ENCODE data around the gene ZAP70. TPM values are rescaled to one million over a fixed set of nuclear protein-coding genes. Genes with fewer than 3 reads are reported as not detected.
A peak's percentile ranks its signal among the peaks of the same experiment; 100 is the strongest.

Gene ZAP70
- total RNA-seq, 6 experiments from 2014 or later: 0.74 to 2.1 (median 1.4) TPM

DNA sequence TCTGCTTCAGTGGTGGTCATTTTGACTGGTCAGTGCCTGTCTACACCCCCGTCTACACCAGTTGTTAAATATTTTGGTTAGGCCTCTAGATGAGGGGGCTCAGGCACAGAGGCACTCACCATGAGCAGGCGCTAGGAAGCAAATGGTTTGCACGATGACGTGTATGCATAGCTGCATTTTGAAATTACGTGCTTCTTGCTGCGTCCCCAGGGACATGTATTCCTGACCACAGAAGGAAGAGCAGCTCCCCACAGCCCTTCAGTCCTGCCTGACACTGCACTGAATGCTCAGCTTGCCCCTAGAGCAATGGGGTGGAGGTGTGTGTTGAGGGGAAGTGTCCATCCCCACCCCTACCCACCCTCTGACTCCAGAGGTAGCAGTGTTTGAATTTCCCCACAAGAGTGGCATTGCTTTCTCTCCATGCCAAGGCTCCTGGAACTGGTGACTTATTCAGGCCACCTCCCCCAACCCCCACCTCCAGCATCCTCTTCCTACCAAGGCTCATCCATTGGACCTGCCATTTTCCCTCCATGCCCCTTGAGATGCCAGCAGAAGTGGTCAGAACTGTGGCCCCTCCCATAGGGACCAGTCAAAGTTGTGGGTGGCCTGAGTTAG lies 11.4 kb upstream of the ZAP70 start:
- H3K36me3 ChIP-seq: no peaks in the 10 kb centered on the region
- intact Hi-C loops (cut with DNase I): no loop called here
- H3K27me3 ChIP-seq: no peaks in the 10 kb centered on the region
- TF ChIP-seq CTCF (IDR thresholded peaks at IDR 0.05): no peak
- no peak for TF ChIP-seq POLR2A (IDR thresholded peaks at IDR 0.05)
- H3K27ac ChIP-seq: no peak overlapping the region
- peak in 1 of 3 donors; percentile 7 for DNase-seq
- H3K9me3 ChIP-seq: no peaks in the 10 kb centered on the region
- ATAC-seq: no peak
- WGBS (ENCODE audit: insufficient coverage, low coverage, low lambda C conversion rate, missing lambda C conversion rate): 90% methylated on average over 5 of the region's 6 CpGs
- H3K4me1 ChIP-seq: peaks cover 0 to 2% (median 0%) of the 10 kb centered on the region in 4 donors
- no peak overlapping the region for H3K4me3 ChIP-seq

DNA sequence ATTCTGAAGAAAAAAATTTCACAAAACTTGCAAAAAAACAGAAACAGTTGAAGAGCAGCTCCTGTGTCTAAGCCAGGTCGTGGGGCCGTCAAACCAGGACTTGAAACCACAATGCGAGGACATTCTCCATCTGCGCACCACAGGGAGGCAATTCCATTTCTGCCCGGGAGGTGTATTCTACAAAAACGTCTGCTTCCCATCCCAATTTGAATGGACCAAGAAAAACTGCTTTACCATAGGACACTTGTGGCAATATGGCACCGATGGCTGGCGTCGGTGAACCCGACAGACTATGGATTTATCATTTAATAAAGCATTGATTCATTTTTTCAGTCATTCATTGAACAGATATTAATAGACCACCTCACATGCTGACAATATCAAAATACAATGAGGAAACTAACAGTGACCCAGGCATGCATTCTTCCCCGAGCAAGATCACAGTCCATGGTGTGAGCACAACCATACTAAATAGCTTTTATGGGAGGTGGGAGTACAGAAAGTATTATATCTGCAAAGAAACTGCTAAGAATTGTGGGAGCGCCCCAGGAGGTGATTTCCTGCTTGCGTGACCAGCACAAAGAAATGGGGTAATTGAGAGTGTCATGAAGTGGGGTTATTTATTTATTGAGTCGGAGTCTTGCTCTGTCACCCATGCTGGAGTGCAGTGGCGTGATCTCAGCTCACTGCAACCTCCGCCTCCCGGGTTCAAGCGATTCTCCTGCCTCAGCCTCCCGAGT lies 10.5 kb upstream of the ZAP70 start:
- DNase-seq (peak in 1 of 3 donors; percentile 15), ATAC-seq (no peak)
- Histone ChIP-seq H3K36me3 (no peaks in the 10 kb centered on the region), H3K4me1 (no peaks in the 10 kb centered on the region), H3K27me3 (no peaks in the 10 kb centered on the region), H3K9me3 (no peaks in the 10 kb centered on the region), H3K27ac (no peak overlapping the region), H3K4me3 (no peak overlapping the region)
- intact Hi-C loops (cut with DNase I): no loop called here
- TF ChIP-seq POLR2A (IDR thresholded peaks at IDR 0.05): no peak
- TF ChIP-seq CTCF (IDR thresholded peaks at IDR 0.05): no peak
- 85% methylated on average over 13 of the region's 19 CpGs for WGBS (ENCODE audit: insufficient coverage, low coverage, low lambda C conversion rate, missing lambda C conversion rate)

DNA sequence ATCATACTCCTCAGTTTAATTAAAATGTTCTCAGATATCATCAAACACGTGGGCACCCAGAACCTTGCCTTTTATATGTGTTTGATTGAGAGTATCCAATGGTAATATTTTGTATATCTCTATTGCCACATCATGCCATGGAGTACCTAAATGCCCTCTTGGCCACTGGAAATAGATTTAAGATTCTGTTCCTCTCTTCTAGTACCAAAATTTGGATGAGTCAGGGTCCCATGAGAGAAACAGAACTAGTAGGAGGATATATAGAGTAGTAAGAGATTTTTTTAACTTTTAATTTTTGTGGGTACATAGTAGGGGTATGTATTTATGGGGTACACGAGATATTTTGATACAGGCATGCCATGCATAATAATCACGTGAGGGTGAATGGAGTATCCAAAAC lies 9.6 kb upstream of the ZAP70 start:
- H3K4me3 ChIP-seq: no peak overlapping the region
- intact Hi-C loops (cut with DNase I): no loop called here
- no peaks in the 10 kb centered on the region for H3K36me3 ChIP-seq
- H3K27ac ChIP-seq: no peak overlapping the region
- 56% methylated on average over 3 of the region's 3 CpGs for WGBS (ENCODE audit: insufficient coverage, low coverage, low lambda C conversion rate, missing lambda C conversion rate)
- H3K4me1 ChIP-seq: no peaks in the 10 kb centered on the region
- DNase-seq (no peak), ATAC-seq (no peak)
- no peak for TF ChIP-seq POLR2A (IDR thresholded peaks at IDR 0.05)
- TF ChIP-seq CTCF (IDR thresholded peaks at IDR 0.05): no peak
- H3K9me3 ChIP-seq: no peaks in the 10 kb centered on the region
- no peaks in the 10 kb centered on the region for H3K27me3 ChIP-seq

DNA sequence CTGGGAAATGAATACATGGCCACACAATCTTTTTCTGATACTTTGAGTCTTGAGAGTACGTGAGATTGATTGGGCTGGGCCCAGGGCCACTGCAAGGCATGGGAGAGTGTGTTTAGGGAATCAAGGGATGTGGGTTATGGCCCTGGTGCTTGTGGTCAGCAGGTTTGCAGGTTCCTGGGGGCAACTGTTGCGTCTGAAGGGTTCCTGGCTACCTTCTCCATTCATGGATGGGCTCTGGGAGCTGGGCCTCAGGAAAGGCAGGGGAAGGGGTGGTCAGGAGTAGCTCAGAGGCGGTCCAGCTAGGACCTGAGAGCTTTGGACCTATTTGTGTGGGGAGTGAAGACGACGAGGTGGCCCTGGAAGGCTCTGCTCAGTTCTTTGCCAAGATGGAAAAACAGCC lies 8.4 kb upstream of the ZAP70 start:
- no peaks in the 10 kb centered on the region for H3K4me1 ChIP-seq
- no peaks in the 10 kb centered on the region for H3K27me3 ChIP-seq
- H3K36me3 ChIP-seq: no peaks in the 10 kb centered on the region
- H3K4me3 ChIP-seq: no peak overlapping the region
- TF ChIP-seq CTCF (IDR thresholded peaks at IDR 0.05) (no peak), POLR2A (IDR thresholded peaks at IDR 0.05) (no peak)
- H3K27ac ChIP-seq: no peak overlapping the region
- DNase-seq: peak in 1 of 3 donors; percentile 35
- no peak for ATAC-seq
- H3K9me3 ChIP-seq: no peaks in the 10 kb centered on the region
- WGBS (ENCODE audit: insufficient coverage, low coverage, low lambda C conversion rate, missing lambda C conversion rate): 83% methylated on average over 3 of the region's 5 CpGs
- intact Hi-C loops (cut with DNase I): no loop called here

Data from right lobe of liver (tissue), 6 donors.